ENCODE results near the gene TTBK1.

Gene TTBK1

GRCh38 chr6:43290905-43291355 is 47.6 kb downstream of the TTBK1 start:
- no peak overlapping the region for H3K4me3 ChIP-seq (IDR thresholded peaks at IDR 0.05; ENCODE audit: insufficient read depth, low read depth, low read length)
- H3K79me2 ChIP-seq (ENCODE audit: insufficient read depth, low read depth), result no peaks in the 10 kb centered on the region
- TF ChIP-seq CTCF (conservative IDR thresholded peaks at IDR 0.05; ENCODE audit: low read depth, low read length), result no peak
- no peaks in the 10 kb centered on the region; the same call in 1 of the 2 replicates for H3K27me3 ChIP-seq (ENCODE audit: insufficient read depth, low read depth)
- no peaks in the 10 kb centered on the region for H4K20me1 ChIP-seq (ENCODE audit: insufficient read depth)
- no peak overlapping the region for H3K4me2 ChIP-seq
- H3K27ac ChIP-seq, result no peak overlapping the region
- no peak overlapping the region for H3K9ac ChIP-seq
- no peaks in the 10 kb centered on the region for H3K4me1 ChIP-seq (ENCODE audit: low read depth, poor library complexity, severe bottlenecking)
- no peaks in the 10 kb centered on the region for H3K36me3 ChIP-seq (ENCODE audit: insufficient read depth)
- no peak overlapping the region for H2AFZ ChIP-seq (ENCODE audit: low read depth)

GRCh38 chr6:43291708-43292107 is 48.4 kb downstream of the TTBK1 start:
- Histone ChIP-seq H3K27me3 (ENCODE audit: insufficient read depth, low read depth) (no peaks in the 10 kb centered on the region), H3K4me1 (ENCODE audit: low read depth, poor library complexity, severe bottlenecking) (no peaks in the 10 kb centered on the region), H3K9ac (no peak overlapping the region), H3K36me3 (ENCODE audit: insufficient read depth) (no peaks in the 10 kb centered on the region), H3K4me2 (no peak overlapping the region), H2AFZ (ENCODE audit: low read depth) (no peak overlapping the region), H3K27ac (no peak overlapping the region), H4K20me1 (ENCODE audit: insufficient read depth) (no peaks in the 10 kb centered on the region), H3K4me3 (IDR thresholded peaks at IDR 0.05; ENCODE audit: insufficient read depth, low read depth, low read length) (no peak overlapping the region), H3K79me2 (ENCODE audit: insufficient read depth, low read depth) (no peaks in the 10 kb centered on the region)
- no peak for TF ChIP-seq CTCF (conservative IDR thresholded peaks at IDR 0.05; ENCODE audit: low read depth, low read length)

- no peak overlapping the region for H3K9ac ChIP-seq
- no peak overlapping the region for H2AFZ ChIP-seq (ENCODE audit: low read depth)
- no peaks in the 10 kb centered on the region for H4K20me1 ChIP-seq (ENCODE audit: insufficient read depth)
- no peaks in the 10 kb centered on the region for H3K4me1 ChIP-seq (ENCODE audit: low read depth, poor library complexity, severe bottlenecking)
- no peaks in the 10 kb centered on the region for H3K79me2 ChIP-seq (ENCODE audit: insufficient read depth, low read depth)
- TF ChIP-seq CTCF (conservative IDR thresholded peaks at IDR 0.05; ENCODE audit: low read depth, low read length), result no peak
- H3K4me2 ChIP-seq, result no peak overlapping the region
- no peak overlapping the region for H3K4me3 ChIP-seq (IDR thresholded peaks at IDR 0.05; ENCODE audit: insufficient read depth, low read depth, low read length)
- no peaks in the 10 kb centered on the region for H3K27me3 ChIP-seq (ENCODE audit: insufficient read depth, low read depth)
- no peak overlapping the region for H3K27ac ChIP-seq
- no peaks in the 10 kb centered on the region for H3K36me3 ChIP-seq (ENCODE audit: insufficient read depth)
These were observed 49.1 kb downstream of the TTBK1 start for GRCh38 chr6:43292341-43292740.

GRCh38 chr6:43292763-43293318 is 49.6 kb downstream of the TTBK1 start:
- no peak overlapping the region for H3K4me2 ChIP-seq
- H3K36me3 ChIP-seq (ENCODE audit: insufficient read depth), result no peaks in the 10 kb centered on the region
- H3K27me3 ChIP-seq (ENCODE audit: insufficient read depth, low read depth), result no peaks in the 10 kb centered on the region
- TF ChIP-seq CTCF (conservative IDR thresholded peaks at IDR 0.05; ENCODE audit: low read depth, low read length), result no peak
- H3K4me1 ChIP-seq (ENCODE audit: low read depth, poor library complexity, severe bottlenecking), result no peaks in the 10 kb centered on the region
- no peaks in the 10 kb centered on the region for H3K79me2 ChIP-seq (ENCODE audit: insufficient read depth, low read depth)
- H3K9ac ChIP-seq, result no peak overlapping the region
- H4K20me1 ChIP-seq (ENCODE audit: insufficient read depth), result no peaks in the 10 kb centered on the region
- no peak overlapping the region for H3K4me3 ChIP-seq (IDR thresholded peaks at IDR 0.05; ENCODE audit: insufficient read depth, low read depth, low read length)
- no peak overlapping the region for H2AFZ ChIP-seq (ENCODE audit: low read depth)
- H3K27ac ChIP-seq, result no peak overlapping the region
